GM12892 (cell line): ENCODE results near the gene B9D1.

ENCODE experiments used
- POLR2AphosphoS5 ChIP-seq: IDR thresholded peaks from 2 replicates; pipeline ENCODE4 v1.6.1; 2011; ENCODE audit warnings: low read depth, low read length, control low read depth
- TAF1 ChIP-seq: IDR thresholded peaks from 2 replicates; pipeline ENCODE4 v1.6.1; 2011; ENCODE audit warnings: low read depth, mild to moderate bottlenecking, control low read depth, low read length, borderline replicate concordance

- TF ChIP-seq TAF1 (no peak), POLR2AphosphoS5 (no peak)
Observed at GRCh38 chr17:19313066-19313745, 49.3 kb downstream of the B9D1 start.
